ENCODE results near the gene HMGN3.
"Not testable (repeated sequence)": the region's sequence is repeated elsewhere in the genome, so short reads cannot be mapped to it uniquely, and the experiment has no call there.

Gene HMGN3

GRCh38 chr6:79234150-79235022 is at the start of gene HMGN3:
Gene HMGN3 (minus strand): TSS chr6:79234682.
- peak; percentile 75 to 90 for DNase-seq

- no peak for DNase-seq
Observed at GRCh38 chr6:79280756-79281155, 46.3 kb upstream of the HMGN3 start.

- no peak for DNase-seq
Observed at GRCh38 chr6:79277109-79277508, 42.6 kb upstream of the HMGN3 start.

GRCh38 chr6:79269877-79270276 is 35.4 kb upstream of the HMGN3 start:
- no peak for DNase-seq

- no peak for DNase-seq
Observed at GRCh38 chr6:79267128-79267527, 32.6 kb upstream of the HMGN3 start.

GRCh38 chr6:79266051-79266450 is 31.6 kb upstream of the HMGN3 start:
- no peak for DNase-seq

GRCh38 chr6:79263359-79263758 is 28.9 kb upstream of the HMGN3 start:
- no peak for DNase-seq

- DNase-seq, result no peak
Observed at GRCh38 chr6:79261666-79262065, 27.2 kb upstream of the HMGN3 start.

- no peak for DNase-seq
Observed at GRCh38 chr6:79260772-79261171, 26.3 kb upstream of the HMGN3 start.

- no peak for DNase-seq
Observed at GRCh38 chr6:79257381-79258205, 23.1 kb upstream of the HMGN3 start.

- DNase-seq, result not testable (repeated sequence)
Observed at GRCh38 chr6:79256770-79257169, 22.3 kb upstream of the HMGN3 start.

GRCh38 chr6:79255086-79255485 is 20.6 kb upstream of the HMGN3 start:
- not testable (repeated sequence) for DNase-seq

GRCh38 chr6:79250559-79250958 is 16.1 kb upstream of the HMGN3 start:
- no peak for DNase-seq

- DNase-seq, result no peak
Observed at GRCh38 chr6:79250107-79250514, 15.6 kb upstream of the HMGN3 start.

- no peak for DNase-seq
Observed at GRCh38 chr6:79249136-79249535, 14.7 kb upstream of the HMGN3 start.

GRCh38 chr6:79246891-79247290 is 12.4 kb upstream of the HMGN3 start:
- no peak for DNase-seq

GRCh38 chr6:79241228-79241627 is 6.7 kb upstream of the HMGN3 start:
- no peak for DNase-seq

- DNase-seq, result no peak
Observed at GRCh38 chr6:79240509-79240908, 6.0 kb upstream of the HMGN3 start.

GRCh38 chr6:79239536-79240168 is 5.2 kb upstream of the HMGN3 start:
- DNase-seq, result no peak

- no peak for DNase-seq
Observed at GRCh38 chr6:79238919-79239318, 4.4 kb upstream of the HMGN3 start.

- DNase-seq, result no peak
Observed at GRCh38 chr6:79236711-79237110, 2.2 kb upstream of the HMGN3 start.

- DNase-seq, result peak; percentile 45 to 51
Observed at GRCh38 chr6:79233611-79234149, 802 bp downstream of the HMGN3 start.

Measured in NCI-H187 (cell line).